ENCODE results near the gene FCRL5. TPM values are rescaled to one million over a fixed set of nuclear protein-coding genes. Genes with fewer than 3 reads are reported as not detected.

The FCRL5 gene
- not detected for total RNA-seq

DNA sequence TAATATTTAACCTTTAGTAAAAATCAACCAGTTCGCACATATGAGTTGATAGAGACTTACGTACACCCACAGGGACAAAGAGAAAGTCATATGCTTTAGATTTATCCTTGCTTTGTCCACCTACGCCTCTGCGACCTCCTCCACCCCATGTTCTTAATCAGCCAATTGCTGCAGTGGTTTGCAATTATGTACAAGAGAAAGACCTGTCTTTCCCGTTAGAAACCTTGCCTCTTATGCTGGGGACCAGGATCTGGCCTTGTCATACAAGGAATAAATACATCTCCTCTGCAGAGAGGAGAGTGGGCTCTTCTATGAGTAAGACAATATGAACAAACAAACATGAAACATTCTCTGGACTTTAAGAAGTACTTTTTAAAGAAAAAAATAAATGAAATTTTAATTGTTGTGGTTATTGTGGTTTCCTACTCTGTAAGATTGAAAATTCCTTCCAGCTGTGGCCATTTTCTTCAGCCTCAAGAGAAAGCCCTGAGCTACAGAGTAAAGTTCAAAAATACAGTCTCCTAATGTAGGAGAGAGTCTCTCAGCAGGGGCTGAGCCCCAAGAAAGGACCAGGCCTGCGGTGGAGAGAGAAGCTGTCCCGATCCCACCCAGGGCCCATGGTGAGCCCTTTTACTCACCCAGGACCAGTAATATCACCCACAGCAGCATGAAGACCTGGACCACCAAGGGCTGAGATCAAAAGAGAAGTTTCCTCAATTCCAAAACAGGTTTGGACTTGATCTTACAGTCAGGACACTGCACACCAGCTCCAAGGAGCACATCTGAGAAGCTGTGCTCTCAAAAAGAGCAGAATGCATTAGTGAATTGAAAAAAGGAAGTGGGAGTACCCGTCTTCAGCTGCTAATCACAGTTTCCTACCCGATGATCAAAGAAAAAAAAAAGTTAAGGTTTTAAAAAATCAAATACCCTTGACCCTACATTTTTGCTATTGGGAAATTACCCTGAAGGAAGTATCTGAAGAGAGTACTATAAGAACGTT lies at the start of gene FCRL5:
Gene FCRL5, minus strand, starts transcription at position 822 of the 1,000 bp plus-strand sequence. Its CDS starts 153 bp downstream, at position 669.
- DNase-seq (ENCODE audit: low spot score in 2 of 2): no peak
- WGBS: 67% methylated on average over 10 of the region's 10 CpGs
- no peaks in the 10 kb centered on the region for H3K4me1 ChIP-seq
- H3K36me3 ChIP-seq: no peaks in the 10 kb centered on the region
- TF ChIP-seq EP300 (IDR thresholded peaks at IDR 0.05): no peak
- no peak for TF ChIP-seq POLR2A (IDR thresholded peaks at IDR 0.05)
- TF ChIP-seq POLR2AphosphoS5 (IDR thresholded peaks at IDR 0.05): no peak
- TF ChIP-seq, protein P1, sequence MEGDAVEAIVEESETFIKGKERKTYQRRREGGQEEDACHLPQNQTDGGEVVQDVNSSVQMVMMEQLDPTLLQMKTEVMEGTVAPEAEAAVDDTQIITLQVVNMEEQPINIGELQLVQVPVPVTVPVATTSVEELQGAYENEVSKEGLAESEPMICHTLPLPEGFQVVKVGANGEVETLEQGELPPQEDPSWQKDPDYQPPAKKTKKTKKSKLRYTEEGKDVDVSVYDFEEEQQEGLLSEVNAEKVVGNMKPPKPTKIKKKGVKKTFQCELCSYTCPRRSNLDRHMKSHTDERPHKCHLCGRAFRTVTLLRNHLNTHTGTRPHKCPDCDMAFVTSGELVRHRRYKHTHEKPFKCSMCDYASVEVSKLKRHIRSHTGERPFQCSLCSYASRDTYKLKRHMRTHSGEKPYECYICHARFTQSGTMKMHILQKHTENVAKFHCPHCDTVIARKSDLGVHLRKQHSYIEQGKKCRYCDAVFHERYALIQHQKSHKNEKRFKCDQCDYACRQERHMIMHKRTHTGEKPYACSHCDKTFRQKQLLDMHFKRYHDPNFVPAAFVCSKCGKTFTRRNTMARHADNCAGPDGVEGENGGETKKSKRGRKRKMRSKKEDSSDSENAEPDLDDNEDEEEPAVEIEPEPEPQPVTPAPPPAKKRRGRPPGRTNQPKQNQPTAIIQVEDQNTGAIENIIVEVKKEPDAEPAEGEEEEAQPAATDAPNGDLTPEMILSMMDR (IDR thresholded peaks at IDR 0.05): no peak
- H3K9me3 ChIP-seq: no peaks in the 10 kb centered on the region
- no peak within 1 kb of the TSS for H3K27ac ChIP-seq
- peaks cover 2% of the 10 kb centered on the region for H3K27me3 ChIP-seq
- H3K4me3 ChIP-seq: no peak within 1 kb of the TSS

- TF ChIP-seq POLR2AphosphoS5 (IDR thresholded peaks at IDR 0.05): no peak
- no peak for TF ChIP-seq POLR2A (IDR thresholded peaks at IDR 0.05)
- TF ChIP-seq, protein P1 (IDR thresholded peaks at IDR 0.05): no peak
- no peak for TF ChIP-seq EP300 (IDR thresholded peaks at IDR 0.05)
- 41% methylated on average over 1 of the region's 1 CpG for WGBS
- no peak overlapping the region for H3K27ac ChIP-seq
- H3K4me1 ChIP-seq: no peaks in the 10 kb centered on the region
- H3K4me3 ChIP-seq: no peak overlapping the region
- DNase-seq (ENCODE audit: low spot score in 2 of 2): no peak
- no peaks in the 10 kb centered on the region for H3K9me3 ChIP-seq
- H3K36me3 ChIP-seq: no peaks in the 10 kb centered on the region
- H3K27me3 ChIP-seq: peaks cover 6% of the 10 kb centered on the region
Observed at GRCh38 chr1:157600236-157600635, 47.9 kb upstream of the FCRL5 start.

DNA sequence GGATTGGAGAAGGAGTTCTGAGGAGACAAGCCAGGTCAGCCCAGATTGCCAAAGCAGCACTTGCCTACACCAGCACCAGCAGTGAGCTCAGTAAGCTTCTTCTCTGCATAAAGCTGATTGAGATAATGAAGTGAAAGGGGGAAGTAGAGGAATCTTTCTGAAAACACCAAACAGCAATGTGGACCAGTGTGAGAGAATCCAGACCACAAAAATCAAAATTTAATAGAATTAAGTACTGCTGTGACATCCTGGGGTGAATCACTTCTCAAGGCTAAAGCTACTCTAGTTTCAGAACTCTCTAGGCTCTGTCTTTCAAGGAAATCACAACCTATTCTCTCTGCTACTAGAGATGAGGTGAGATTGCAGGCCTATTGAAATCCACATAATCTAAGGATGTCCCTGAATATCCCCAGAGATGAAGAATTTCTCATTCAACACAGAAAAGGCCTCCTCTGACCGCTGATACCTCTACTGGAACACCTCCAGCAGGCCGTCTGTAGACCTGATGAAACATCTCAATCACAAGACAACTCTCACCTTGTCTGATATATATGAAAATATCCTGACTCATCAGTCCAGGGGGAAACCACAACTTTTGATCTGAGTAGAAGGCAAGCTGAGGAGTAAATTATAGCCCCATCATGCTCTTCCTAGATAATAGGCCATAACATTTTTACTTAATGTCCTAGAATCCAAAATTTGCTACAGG lies 45.8 kb upstream of the FCRL5 start, which contains the start of gene FCRL4:
Gene FCRL4, minus strand, starts transcription at position 127 of the 709 bp plus-strand sequence. CDS start 141 bp downstream, outside the sequence.
- Histone ChIP-seq H3K27ac (no peak within 1 kb of the TSS), H3K27me3 (peaks cover 6% of the 10 kb centered on the region), H3K4me3 (no peak within 1 kb of the TSS), H3K36me3 (no peaks in the 10 kb centered on the region), H3K9me3 (no peaks in the 10 kb centered on the region), H3K4me1 (no peaks in the 10 kb centered on the region)
- no peak for DNase-seq (ENCODE audit: low spot score in 2 of 2)
- WGBS: 73% methylated on average over 2 of the region's 2 CpGs
- TF ChIP-seq EP300 (IDR thresholded peaks at IDR 0.05) (no peak), POLR2AphosphoS5 (IDR thresholded peaks at IDR 0.05) (no peak), POLR2A (IDR thresholded peaks at IDR 0.05) (no peak)
- TF ChIP-seq, protein P1 (IDR thresholded peaks at IDR 0.05): no peak

- H3K4me3 ChIP-seq: no peak overlapping the region
- H3K27me3 ChIP-seq: peaks cover 3% of the 10 kb centered on the region
- no peaks in the 10 kb centered on the region for H3K4me1 ChIP-seq
- 53% methylated on average over 6 of the region's 6 CpGs for WGBS
- H3K27ac ChIP-seq: no peak overlapping the region
- no peak for DNase-seq (ENCODE audit: low spot score in 2 of 2)
- TF ChIP-seq POLR2AphosphoS5 (IDR thresholded peaks at IDR 0.05) (no peak), POLR2A (IDR thresholded peaks at IDR 0.05) (no peak), EP300 (IDR thresholded peaks at IDR 0.05) (no peak)
- TF ChIP-seq, protein P1 (IDR thresholded peaks at IDR 0.05): no peak
- no peaks in the 10 kb centered on the region for H3K36me3 ChIP-seq
- no peaks in the 10 kb centered on the region for H3K9me3 ChIP-seq
Observed at GRCh38 chr1:157596384-157596783, 44.1 kb upstream of the FCRL5 start.
